GM12892 (cell line): ENCODE measurements around the gene SPATS2.

Experiments used
- DNase-seq: peaks from one replicate; pipeline ENCODE4 v3.0.0; 2011; ENCODE audit not compliant: insufficient read length
- FAIRE-seq: peaks from 2 replicates; lab custom pipeline; 2011; peaks lifted over from hg19 to GRCh38; lab: Jason Lieb, UNC
- POLR2A ChIP-seq: IDR thresholded peaks from 2 replicates; pipeline ENCODE4 v1.6.1; 2011; ENCODE audit warnings: low read depth, low read length, control low read depth
- POLR2AphosphoS5 ChIP-seq: IDR thresholded peaks from 2 replicates; pipeline ENCODE4 v1.6.1; 2011; ENCODE audit warnings: low read depth, low read length, control low read depth
- TAF1 ChIP-seq: IDR thresholded peaks from 2 replicates; pipeline ENCODE4 v1.6.1; 2011; ENCODE audit warnings: low read depth, mild to moderate bottlenecking, control low read depth, low read length, borderline replicate concordance

Gene SPATS2

GRCh38 chr12:49458816-49459215, 91.6 kb downstream of the SPATS2 start:
- TF ChIP-seq POLR2A (no peak), POLR2AphosphoS5 (no peak), TAF1 (no peak)
- no peak for DNase-seq
- no peak for FAIRE-seq

- FAIRE-seq (no peak), DNase-seq (no peak)
- TF ChIP-seq TAF1: no peak
- no peak for TF ChIP-seq POLR2A
- TF ChIP-seq POLR2AphosphoS5: no peak
Observed at GRCh38 chr12:49461221-49461620, 94.0 kb downstream of the SPATS2 start.

GRCh38 chr12:49462083-49462744, 95.0 kb downstream of the SPATS2 start:
- DNase-seq (no peak), FAIRE-seq (no peak)
- no peak for TF ChIP-seq TAF1
- no peak for TF ChIP-seq POLR2AphosphoS5
- no peak for TF ChIP-seq POLR2A

- no peak for DNase-seq
- no peak for FAIRE-seq
- TF ChIP-seq POLR2A (no peak), POLR2AphosphoS5 (no peak), TAF1 (no peak)
Observed at GRCh38 chr12:49465132-49465531, 97.9 kb downstream of the SPATS2 start.

GRCh38 chr12:49470986-49471385, 103.7 kb downstream of the SPATS2 start:
- FAIRE-seq: no peak

GRCh38 chr12:49471557-49471956, 104.3 kb downstream of the SPATS2 start:
- DNase-seq (no peak), FAIRE-seq (no peak)
- no peak for TF ChIP-seq TAF1

More at GRCh38 chr12:49470986-49471385, 103.7 kb downstream of the SPATS2 start:
- TF ChIP-seq TAF1 (no peak), POLR2AphosphoS5 (no peak), POLR2A (no peak)
- DNase-seq: no peak

- FAIRE-seq (no peak), DNase-seq (no peak)
- no peak for TF ChIP-seq TAF1
- TF ChIP-seq POLR2A: no peak
- no peak for TF ChIP-seq POLR2AphosphoS5
Observed at GRCh38 chr12:49476091-49476490, 108.8 kb downstream of the SPATS2 start.

- TF ChIP-seq TAF1 (no peak), POLR2AphosphoS5 (no peak), POLR2A (no peak)
- FAIRE-seq: no peak
- DNase-seq: no peak
Observed at GRCh38 chr12:49478949-49479664, 111.8 kb downstream of the SPATS2 start.

GRCh38 chr12:49482095-49483051, 115.1 kb downstream of the SPATS2 start:
- FAIRE-seq (no peak), DNase-seq (no peak)
- TF ChIP-seq POLR2AphosphoS5 (no peak), POLR2A (no peak), TAF1 (no peak)

- FAIRE-seq: no peak
- TF ChIP-seq POLR2AphosphoS5 (no peak), TAF1 (no peak), POLR2A (no peak)
Observed at GRCh38 chr12:49483619-49484018, 116.4 kb downstream of the SPATS2 start.

GRCh38 chr12:49487605-49488004, 120.3 kb downstream of the SPATS2 start:
- TF ChIP-seq POLR2A (no peak), TAF1 (no peak), POLR2AphosphoS5 (no peak)
- no peak for DNase-seq
- FAIRE-seq: no peak

More at GRCh38 chr12:49483619-49484018, 116.4 kb downstream of the SPATS2 start:
- DNase-seq: no peak
